HCT116 (cell line): ENCODE measurements around the gene SLC66A2. TPM values are rescaled to one million over a fixed set of nuclear protein-coding genes. Genes with fewer than 3 reads are reported as not detected.

ENCODE experiments used
- ATAC-seq: fragments of 200-7000 bp; cut with Tn5 transposase; 2 replicates; pipeline ENCODE4 v1.9.1; 2020; ENCODE audit warnings: mild to moderate bottlenecking, moderate library complexity
- BruUV-seq: library from RNA; stranded (reverse); fragments of 400-500 nt; replicated peaks from 2 replicates; lab custom pipeline; 2021; lab: Mats Ljungman, UMichigan
- CTCF ChIA-PET: fragments of 300-600 bp; sonication (Branson Sonifier 250); formaldehyde crosslinking; loops from one replicate; lab custom pipeline; 2021; ENCODE audit warnings: antibody characterized with exemption; lab: Charles Lee
- POLR2A ChIA-PET: fragments of 300-600, 350-600 bp; sonication (Branson Sonifier 250); formaldehyde crosslinking; loops from one replicate; lab custom pipeline; 2021; ENCODE audit warnings: antibody characterized with exemption; lab: Charles Lee
- RAD21 ChIA-PET, 2 experiments: fragments of 300-600 bp; sonication (Branson Sonifier 250); formaldehyde crosslinking; loops; one replicate each; lab custom pipeline; 2023; ENCODE audit warnings: low total read pairs in 2 of 2; ENCODE audit not compliant: uncharacterized antibody in 2 of 2, unreplicated experiment in 2 of 2, low non-redundant PET in 1 of 2; lab: Charles Lee
- DNase-seq: peaks from one replicate; pipeline ENCODE4 v3.0.0-alpha.2; 2010; ENCODE audit warnings: low read depth, low spot score
- H2AFZ ChIP-seq: fragments of 200-600 bp; shearing (Covaris generic), sonication (generic); 2 replicates; pipeline ENCODE4 v1.6.1; 2017; ENCODE audit warnings: low read depth, mixed run types, mixed read lengths, antibody characterized with exemption, low read length; ENCODE audit not compliant: poor library complexity, severe bottlenecking
- H3K27ac ChIP-seq: 2 replicates; pipeline ENCODE4 v1.5.1; 2012; ENCODE audit warnings: low read depth, low read length
- H3K27me3 ChIP-seq: fragments of 200-600 bp; sonication (generic); 2 replicates; pipeline ENCODE4 v1.6.1; 2016; ENCODE audit warnings: mixed run types, low read length, mixed read lengths; ENCODE audit not compliant: insufficient read depth
- H3K36me3 ChIP-seq, 2 experiments: fragments of 200-500 bp in 1 of 2; fragments of 200-600 bp in 1 of 2; sonication (Bioruptor generic) in 1 of 2; sonication (generic) in 1 of 2; 2 replicates each; pipeline versions ENCODE4 v1.5.1 to v1.6.1; 2014 to 2016; ENCODE audit warnings: low read length in 2 of 2, inconsistent platforms in 1 of 2, mixed read lengths in 1 of 2, mixed run types in 1 of 2; ENCODE audit not compliant: insufficient read depth in 2 of 2, control insufficient read depth in 1 of 2
- H3K4me1 ChIP-seq, 2 experiments: fragments of 200-600 bp in 1 of 2; sonication (generic) in 1 of 2; 2 replicates each; pipeline versions ENCODE4 v1.5.1 to v1.6.1; 2012 to 2017; ENCODE audit warnings: low read length in 2 of 2, inconsistent platforms in 1 of 2, mild to moderate bottlenecking in 1 of 2, mixed read lengths in 1 of 2, mixed run types in 1 of 2, moderate library complexity in 1 of 2; ENCODE audit not compliant: insufficient read depth in 2 of 2, control insufficient read depth in 1 of 2
- H3K4me2 ChIP-seq: fragments of 200-600 bp; sonication (generic); 2 replicates; pipeline ENCODE4 v1.6.1; 2017; ENCODE audit warnings: mixed run types, low read length, mixed read lengths
- H3K4me3 ChIP-seq, 2 experiments: fragments of 200-600 bp in 1 of 2; sonication (generic) in 1 of 2; replicated peaks in 1 of 2; 2 replicates each; pipeline ENCODE4 v1.5.1; 2011 to 2016; ENCODE audit warnings: low read length in 2 of 2, control low read depth in 1 of 2, low read depth in 1 of 2, mild to moderate bottlenecking in 1 of 2, mixed read lengths in 1 of 2, mixed run types in 1 of 2
- H3K79me2 ChIP-seq: fragments of 200-600 bp; sonication (generic); 2 replicates; pipeline ENCODE4 v1.6.1; 2017; ENCODE audit warnings: mild to moderate bottlenecking, mixed run types, low read length, moderate library complexity, mixed read lengths; ENCODE audit not compliant: insufficient read depth
- H3K9ac ChIP-seq: fragments of 200-600 bp; sonication (generic); 2 replicates; pipeline ENCODE4 v1.6.1; 2016; ENCODE audit warnings: low read length, mixed read lengths
- H3K9me2 ChIP-seq: fragments of 200-600 bp; sonication (generic), shearing (Covaris generic); 2 replicates; pipeline ENCODE4 v1.6.1; 2017; ENCODE audit warnings: mixed run types, mild to moderate bottlenecking, moderate library complexity; ENCODE audit not compliant: insufficient read depth
- H3K9me3 ChIP-seq, 2 experiments: fragments of 200-500 bp in 1 of 2; fragments of 200-600 bp in 1 of 2; sonication (Bioruptor generic) in 1 of 2; sonication (generic) in 1 of 2; 2 replicates each; pipeline ENCODE4 v1.6.1; 2014 to 2017; ENCODE audit warnings: low read length in 2 of 2, mixed read lengths in 2 of 2, inconsistent platforms in 1 of 2, low read depth in 1 of 2, mild to moderate bottlenecking in 1 of 2, mixed run types in 1 of 2, moderate library complexity in 1 of 2; ENCODE audit not compliant: control insufficient read depth in 1 of 2, insufficient read depth in 1 of 2
- H4K20me1 ChIP-seq: fragments of 200-600 bp; sonication (generic), shearing (Covaris generic); 2 replicates; pipeline ENCODE4 v1.6.1; 2017; ENCODE audit warnings: mixed run types, mild to moderate bottlenecking, moderate library complexity; ENCODE audit not compliant: insufficient read depth
- CBX3 ChIP-seq: IDR thresholded peaks from 2 replicates; pipeline ENCODE4 v1.6.1; 2012; ENCODE audit warnings: low read depth
- CEBPB ChIP-seq: IDR thresholded peaks from 2 replicates; pipeline ENCODE4 v1.6.1; 2012; ENCODE audit warnings: low read depth
- CTCF ChIP-seq, 3 experiments: fragments of 200-600 bp in 1 of 3; sonication (generic) in 1 of 3; IDR thresholded peaks in 2 of 3; conservative IDR thresholded peaks in 1 of 3; 2 replicates each; pipeline ENCODE4 v1.5.1; 2012 to 2017; ENCODE audit warnings: low read depth in 2 of 3, low read length in 2 of 3, antibody characterized with exemption in 1 of 3, borderline replicate concordance in 1 of 3, control low read depth in 1 of 3, mild to moderate bottlenecking in 1 of 3, mixed read lengths in 1 of 3, mixed run types in 1 of 3, moderate library complexity in 1 of 3; ENCODE audit not compliant: insufficient read depth in 1 of 3
- ELF1 ChIP-seq: IDR thresholded peaks from 2 replicates; pipeline ENCODE4 v1.6.1; 2012; ENCODE audit warnings: low read depth, borderline replicate concordance
- EZH2phosphoT487 ChIP-seq: fragments of 200-600 bp; IDR thresholded peaks from 2 replicates; pipeline ENCODE4 v1.6.1; 2018; ENCODE audit warnings: antibody characterized with exemption, borderline replicate concordance
- FOSL1 ChIP-seq: IDR thresholded peaks from 2 replicates; pipeline ENCODE4 v1.6.1; 2012; ENCODE audit warnings: low read depth
- JUND ChIP-seq: IDR thresholded peaks from 2 replicates; pipeline ENCODE4 v1.6.1; 2012
- POLR2AphosphoS5 ChIP-seq: IDR thresholded peaks from 2 replicates; pipeline ENCODE4 v1.6.1; 2011; ENCODE audit warnings: mild to moderate bottlenecking, low read depth, low read length, moderate library complexity
- RAD21 ChIP-seq: IDR thresholded peaks from 2 replicates; pipeline ENCODE4 v1.6.1; 2012; ENCODE audit warnings: low read depth, mild to moderate bottlenecking
- SRF ChIP-seq: IDR thresholded peaks from 2 replicates; pipeline ENCODE4 v1.6.1; 2012; ENCODE audit warnings: low read depth
- TCF7L2 ChIP-seq: IDR thresholded peaks from 2 replicates; pipeline ENCODE4 v1.7.0; 2011; ENCODE audit warnings: borderline replicate concordance, inconsistent platforms; ENCODE audit not compliant: insufficient read depth, insufficient read length; ENCODE audit errors: extremely low read depth
- YY1 ChIP-seq: IDR thresholded peaks from 2 replicates; pipeline ENCODE4 v1.6.1; 2011; ENCODE audit warnings: low read length, low read depth, moderate library complexity, mild to moderate bottlenecking; ENCODE audit not compliant: insufficient replicate concordance; ENCODE audit errors: extremely low read depth
- ZBTB33 ChIP-seq: IDR thresholded peaks from 2 replicates; pipeline ENCODE4 v1.6.1; 2011; ENCODE audit warnings: mild to moderate bottlenecking, low read length, moderate library complexity; ENCODE audit not compliant: insufficient replicate concordance; ENCODE audit errors: extremely low read depth
- ZFX ChIP-seq: fragments of 450-650 bp; IDR thresholded peaks from 2 replicates; pipeline ENCODE4 v1.6.1; 2017
- intact Hi-C: fragments of 100-400 bp; cut with micrococcal nuclease; formaldehyde crosslinking; loops from 2 replicates; pipeline ENCODE4 v1.10.0; 2022
- total RNA-seq: library from RNA; stranded (reverse); gene quantifications from one replicate; pipeline ENCODE4 v1.2.1, GENCODE V29; 2021; ENCODE audit not compliant: unreplicated experiment

SLC66A2 gene
- total RNA-seq, 1 experiment from 2014 or later: 44.9 TPM

- H3K79me2 ChIP-seq: peaks cover 41% of the 10 kb centered on the region
- DNase-seq (peak; percentile 48), ATAC-seq (peak; percentile 85)
- no peaks in the 10 kb centered on the region for H3K9me3 ChIP-seq
- H3K9ac ChIP-seq: peak within 1 kb of the TSS; percentile 92
- H3K4me2 ChIP-seq: peak within 1 kb of the TSS; percentile 86
- no peak within 1 kb of the TSS for H2AFZ ChIP-seq
- CTCF ChIA-PET: no interaction called here
- H3K27ac ChIP-seq: peak within 1 kb of the TSS; percentile 90
- POLR2A ChIA-PET: interaction anchor here (0.6 to 1.4 kb wide), 4 partner anchors 13 to 43 kb away, joined by 3 to 7 read pairs (median 5); partner anchors contain the start of gene SLC66A2
- no TSS peak for BruUV-seq
- intact Hi-C loops: loop anchor here (2.0 to 5.0 kb wide), 2 partner anchors 286 to 587 kb away; partner anchors contain the start of gene CTDP1
- TF ChIP-seq YY1 (peak; percentile 26), ELF1 (no peak), ZFX (peak; percentile 42), POLR2AphosphoS5 (peak; percentile 74), FOSL1 (no peak), TCF7L2 (no peak), SRF (no peak), RAD21 (no peak), CEBPB (no peak), ZBTB33 (no peak), JUND (no peak), EZH2phosphoT487 (no peak), CTCF (IDR thresholded peaks at IDR 0.05 in 2 of 3, conservative IDR thresholded peaks at IDR 0.05 in 1 of 3; ENCODE audit: borderline replicate concordance in 1 of 3, insufficient read depth in 1 of 3, low read depth in 2 of 3, low read length in 2 of 3) (peak in 2 of 3 experiments; percentile 19 to 22; a peak in 1 of 6 replicates), CBX3 (no peak)
- RAD21 ChIA-PET: no interaction called here
- peaks cover 43 to 76% of the 10 kb centered on the region in 2 experiments for H3K4me1 ChIP-seq
- H3K4me3 ChIP-seq: peak within 1 kb of the TSS; percentile 76 to 83
- no peaks in the 10 kb centered on the region for H3K27me3 ChIP-seq
- H3K9me2 ChIP-seq: no peaks in the 10 kb centered on the region
- no peaks in the 10 kb centered on the region for H4K20me1 ChIP-seq
- 0 out of 4 replicates have a peak, but pooled peaks cover 0 to 3% of the 10 kb centered on the region in 2 experiments for H3K36me3 ChIP-seq
Measured at GRCh38 chr18:79964330-79965118, 13.1 kb upstream of the SLC66A2 start, which contains the start of gene HSBP1L1. TSS of gene HSBP1L1 (plus strand) at chr18:79964643. CDS start at chr18:79964736, 93 bp downstream.
